Glomerular endothelial cell (primary cell): ENCODE measurements around the gene SUPT3H. TPM values are rescaled to one million over a fixed set of nuclear protein-coding genes. Genes with fewer than 3 reads are reported as not detected.

Experiments
- DNase-seq: peaks from one replicate; pipeline ENCODE4 v3.0.0-alpha.2; 2011; ENCODE audit warnings: low read depth, low spot score; ENCODE audit errors: extremely low read depth
- total RNA-seq: library from RNA; depleted of rRNA; stranded (reverse); fragments of >200 nt; gene quantifications from 2 replicates; pipeline ENCODE4 v1.2.3, GENCODE V29; 2015

SUPT3H gene
- total RNA-seq, 1 donor from 2014 or later, result 7.7 TPM

- DNase-seq, result peak; percentile 14
These were observed 411.2 kb downstream of the SUPT3H start for GRCh38 chr6:44966449-44967092.

- no peak for DNase-seq
These were observed 412.0 kb downstream of the SUPT3H start for GRCh38 chr6:44965708-44966107.

- DNase-seq, result no peak
These were observed 416.8 kb downstream of the SUPT3H start for GRCh38 chr6:44960898-44961297.

GRCh38 chr6:44959651-44960050 lies 418.1 kb downstream of the SUPT3H start:
- no peak for DNase-seq

- DNase-seq, result no peak
These were observed 420.6 kb downstream of the SUPT3H start for GRCh38 chr6:44957156-44957555.

GRCh38 chr6:44956396-44956795 lies 421.3 kb downstream of the SUPT3H start:
- no peak for DNase-seq

- DNase-seq, result no peak
These were observed 422.6 kb downstream of the SUPT3H start for GRCh38 chr6:44955145-44955544.

- no peak for DNase-seq
These were observed 423.5 kb downstream of the SUPT3H start for GRCh38 chr6:44954281-44954680.

- DNase-seq, result no peak
These were observed 426.4 kb downstream of the SUPT3H start for GRCh38 chr6:44951253-44951747.

- DNase-seq, result no peak
These were observed 428.0 kb downstream of the SUPT3H start for GRCh38 chr6:44949596-44950201.

- DNase-seq, result no peak
These were observed 434.2 kb downstream of the SUPT3H start for GRCh38 chr6:44943541-44943940.

GRCh38 chr6:44942798-44943197 lies 434.9 kb downstream of the SUPT3H start:
- no peak for DNase-seq

- no peak for DNase-seq
These were observed 435.5 kb downstream of the SUPT3H start for GRCh38 chr6:44942201-44942600.

GRCh38 chr6:44940367-44940766 lies 437.4 kb downstream of the SUPT3H start:
- DNase-seq, result no peak

GRCh38 chr6:44935693-44936300 lies 441.9 kb downstream of the SUPT3H start:
- no peak for DNase-seq

- DNase-seq, result no peak
These were observed 444.6 kb downstream of the SUPT3H start for GRCh38 chr6:44933108-44933507.

GRCh38 chr6:44932651-44933091 lies 445.1 kb downstream of the SUPT3H start:
- no peak for DNase-seq

GRCh38 chr6:44931385-44931784 lies 446.3 kb downstream of the SUPT3H start:
- no peak for DNase-seq

GRCh38 chr6:44926556-44926955 lies 451.2 kb downstream of the SUPT3H start:
- no peak for DNase-seq

GRCh38 chr6:44925100-44925739 lies 452.5 kb downstream of the SUPT3H start:
- peak; percentile 22 for DNase-seq

GRCh38 chr6:44923444-44923843 lies 454.3 kb downstream of the SUPT3H start:
- no peak for DNase-seq
